ENCODE data around the gene PALM2AKAP2.
"Not testable (repeated sequence)": the region's sequence is repeated elsewhere in the genome, so short reads cannot be mapped to it uniquely, and the experiment has no call there.

The PALM2AKAP2 gene

GRCh38 chr9:109816490-109816889 is 36.5 kb downstream of the PALM2AKAP2 start:
- Histone ChIP-seq H3K4me1 (ENCODE audit: low read depth, poor library complexity, severe bottlenecking) (peaks cover 12% of the 10 kb centered on the region), H3K27me3 (ENCODE audit: insufficient read depth, low read depth) (no peaks in the 10 kb centered on the region), H3K4me2 (no peak overlapping the region), H4K20me1 (ENCODE audit: insufficient read depth) (no peaks in the 10 kb centered on the region), H3K27ac (no peak overlapping the region), H3K4me3 (IDR thresholded peaks at IDR 0.05; ENCODE audit: insufficient read depth, low read depth, low read length) (no peak overlapping the region), H3K36me3 (ENCODE audit: insufficient read depth) (no peaks in the 10 kb centered on the region), H2AFZ (ENCODE audit: low read depth) (no peak overlapping the region), H3K79me2 (ENCODE audit: insufficient read depth, low read depth) (no peaks in the 10 kb centered on the region), H3K9ac (no peak overlapping the region)
- TF ChIP-seq CTCF (conservative IDR thresholded peaks at IDR 0.05; ENCODE audit: low read depth, low read length): no peak

- H3K4me1 ChIP-seq (ENCODE audit: low read depth, poor library complexity, severe bottlenecking): peaks cover 12% of the 10 kb centered on the region
- H3K36me3 ChIP-seq (ENCODE audit: insufficient read depth): no peaks in the 10 kb centered on the region
- no peak overlapping the region for H3K4me2 ChIP-seq
- H3K27ac ChIP-seq: no peak overlapping the region
- no peak overlapping the region for H2AFZ ChIP-seq (ENCODE audit: low read depth)
- H4K20me1 ChIP-seq (ENCODE audit: insufficient read depth): no peaks in the 10 kb centered on the region
- no peaks in the 10 kb centered on the region for H3K79me2 ChIP-seq (ENCODE audit: insufficient read depth, low read depth)
- no peaks in the 10 kb centered on the region for H3K27me3 ChIP-seq (ENCODE audit: insufficient read depth, low read depth)
- TF ChIP-seq CTCF (conservative IDR thresholded peaks at IDR 0.05; ENCODE audit: low read depth, low read length): no peak
- no peak overlapping the region for H3K4me3 ChIP-seq (IDR thresholded peaks at IDR 0.05; ENCODE audit: insufficient read depth, low read depth, low read length)
- no peak overlapping the region for H3K9ac ChIP-seq
Observed at GRCh38 chr9:109817146-109817845, 37.3 kb downstream of the PALM2AKAP2 start.

GRCh38 chr9:109817846-109818472 is 38.0 kb downstream of the PALM2AKAP2 start:
- no peak overlapping the region for H3K9ac ChIP-seq
- H2AFZ ChIP-seq (ENCODE audit: low read depth): no peak overlapping the region
- no peaks in the 10 kb centered on the region for H4K20me1 ChIP-seq (ENCODE audit: insufficient read depth)
- H3K4me1 ChIP-seq (ENCODE audit: low read depth, poor library complexity, severe bottlenecking): peaks cover 8% of the 10 kb centered on the region
- no peaks in the 10 kb centered on the region for H3K79me2 ChIP-seq (ENCODE audit: insufficient read depth, low read depth)
- no peak overlapping the region for H3K4me3 ChIP-seq (IDR thresholded peaks at IDR 0.05; ENCODE audit: insufficient read depth, low read depth, low read length)
- H3K36me3 ChIP-seq (ENCODE audit: insufficient read depth): no peaks in the 10 kb centered on the region
- H3K4me2 ChIP-seq: no peak overlapping the region
- H3K27ac ChIP-seq: no peak overlapping the region
- TF ChIP-seq CTCF (conservative IDR thresholded peaks at IDR 0.05; ENCODE audit: low read depth, low read length): peak; percentile 90
- H3K27me3 ChIP-seq (ENCODE audit: insufficient read depth, low read depth): no peaks in the 10 kb centered on the region

GRCh38 chr9:109821711-109822110 is 41.7 kb downstream of the PALM2AKAP2 start:
- H3K4me2 ChIP-seq: no peak overlapping the region
- TF ChIP-seq CTCF (conservative IDR thresholded peaks at IDR 0.05; ENCODE audit: low read depth, low read length): no peak
- no peaks in the 10 kb centered on the region for H3K27me3 ChIP-seq (ENCODE audit: insufficient read depth, low read depth)
- H3K79me2 ChIP-seq (ENCODE audit: insufficient read depth, low read depth): no peaks in the 10 kb centered on the region
- H2AFZ ChIP-seq (ENCODE audit: low read depth): no peak overlapping the region
- no peak overlapping the region for H3K4me3 ChIP-seq (IDR thresholded peaks at IDR 0.05; ENCODE audit: insufficient read depth, low read depth, low read length)
- H3K36me3 ChIP-seq (ENCODE audit: insufficient read depth): no peaks in the 10 kb centered on the region
- no peaks in the 10 kb centered on the region for H4K20me1 ChIP-seq (ENCODE audit: insufficient read depth)
- no peak overlapping the region for H3K9ac ChIP-seq
- H3K4me1 ChIP-seq (ENCODE audit: low read depth, poor library complexity, severe bottlenecking): peaks cover 3% of the 10 kb centered on the region
- no peak overlapping the region for H3K27ac ChIP-seq

- not testable (repeated sequence) for H3K4me3 ChIP-seq (IDR thresholded peaks at IDR 0.05; ENCODE audit: insufficient read depth, low read depth, low read length); H3K27ac ChIP-seq; H3K27me3 ChIP-seq (ENCODE audit: insufficient read depth, low read depth); H4K20me1 ChIP-seq (ENCODE audit: insufficient read depth); H3K4me1 ChIP-seq (ENCODE audit: low read depth, poor library complexity, severe bottlenecking); H3K4me2 ChIP-seq; H3K36me3 ChIP-seq (ENCODE audit: insufficient read depth); H3K9ac ChIP-seq; H3K79me2 ChIP-seq (ENCODE audit: insufficient read depth, low read depth); H2AFZ ChIP-seq (ENCODE audit: low read depth)
Observed at GRCh38 chr9:109825383-109825782, 45.4 kb downstream of the PALM2AKAP2 start.
